Measurements from ENCODE around the gene TERF2IP. TPM values are rescaled to one million over a fixed set of nuclear protein-coding genes. Genes with fewer than 3 reads are reported as not detected.
A peak's percentile ranks its signal among the peaks of the same experiment; 100 is the strongest.

The TERF2IP gene
- polyA plus RNA-seq, 2 donors, result 23.1 to 27.6 TPM

DNA sequence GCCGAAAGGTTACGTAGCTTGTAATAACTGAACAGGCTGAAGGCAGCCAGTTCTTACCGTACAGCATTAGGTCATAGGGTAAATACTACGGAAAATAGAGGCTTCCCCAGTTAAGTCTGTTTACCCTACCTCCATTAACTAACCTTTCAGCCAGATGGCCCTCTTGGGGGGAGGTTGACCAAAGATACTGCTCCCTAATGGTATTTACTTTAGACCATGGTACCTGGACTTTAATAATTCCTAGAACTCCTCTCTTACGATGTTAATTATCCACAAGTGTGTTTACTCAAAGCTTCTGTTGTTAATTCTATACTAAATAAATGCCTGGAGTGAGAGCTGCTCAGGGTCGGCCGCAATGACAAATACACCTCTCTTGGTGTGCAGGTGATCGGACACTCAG lies 14.7 kb upstream of the TERF2IP start:
- Histone ChIP-seq H3K9me3 (ENCODE audit: control insufficient read depth in 2 of 2, insufficient read depth in 1 of 2, low read depth in 1 of 2, low read length in 1 of 2) (no peaks in the 10 kb centered on the region), H3K27ac (ENCODE audit: low read depth in 2 of 2, low read length in 1 of 2) (no peak overlapping the region), H3K4me3 (ENCODE audit: low read depth in 1 of 2, low read length in 2 of 2) (no peak overlapping the region), H3K36me3 (ENCODE audit: control insufficient read depth in 2 of 2, insufficient read depth in 2 of 2, low read length in 1 of 2) (peaks cover 28 to 42% of the 10 kb centered on the region in 2 donors), H3K4me1 (ENCODE audit: control insufficient read depth in 2 of 2, insufficient read depth in 2 of 2, low read length in 1 of 2) (no peaks in the 10 kb centered on the region), H3K27me3 (ENCODE audit: control insufficient read depth in 1 of 2, insufficient read depth in 2 of 2, low read length in 2 of 2) (no peaks in the 10 kb centered on the region)
- 81 to 88% methylated on average over 8 of the region's 8 CpGs for WGBS, 2 donors

DNA sequence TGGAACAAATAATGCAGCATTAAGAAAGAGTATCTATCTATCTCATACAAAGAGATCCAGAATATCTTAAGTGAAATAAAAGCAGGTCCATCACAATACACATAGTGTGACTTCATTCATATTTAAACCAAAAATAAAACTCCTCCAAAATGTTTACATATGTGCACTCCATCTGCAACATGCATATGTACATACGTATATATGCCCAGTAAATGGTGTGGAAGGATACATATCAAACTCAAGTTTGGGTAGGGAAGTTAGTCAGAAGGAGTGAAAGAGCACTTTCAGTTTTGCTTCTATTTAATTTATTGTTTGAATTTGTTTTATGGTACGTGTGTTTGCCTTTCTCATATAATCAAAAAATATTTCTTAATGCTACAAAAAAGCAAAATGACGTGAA lies 12.5 kb upstream of the TERF2IP start:
- 81 to 83% methylated on average over 3 of the region's 3 CpGs for WGBS, 2 donors

DNA sequence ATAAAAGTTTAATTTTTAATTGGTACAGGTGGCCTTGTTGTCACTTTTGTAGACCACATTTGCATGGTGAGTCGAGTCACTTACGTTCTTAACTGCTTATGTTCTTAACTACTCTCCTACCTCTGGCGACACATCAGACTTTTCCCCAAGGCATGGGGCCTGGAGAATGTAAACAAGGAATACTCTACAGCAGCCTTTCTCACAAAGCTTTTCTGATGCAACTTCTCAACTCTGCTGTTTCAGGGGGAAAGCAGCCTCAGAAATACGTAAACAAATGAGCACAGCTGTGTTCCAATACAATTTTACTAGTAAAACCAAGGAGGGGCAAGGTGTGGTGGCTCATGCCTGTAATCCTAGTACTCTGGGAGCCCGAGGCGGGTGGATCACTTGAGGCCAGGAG lies 7.0 kb upstream of the TERF2IP start:
- H3K4me1 ChIP-seq (ENCODE audit: control insufficient read depth in 2 of 2, insufficient read depth in 2 of 2, low read length in 1 of 2), result no peaks in the 10 kb centered on the region
- H3K4me3 ChIP-seq (ENCODE audit: low read depth in 1 of 2, low read length in 2 of 2), result no peak overlapping the region
- no peaks in the 10 kb centered on the region for H3K27me3 ChIP-seq (ENCODE audit: control insufficient read depth in 1 of 2, insufficient read depth in 2 of 2, low read length in 2 of 2)
- peaks cover 14 to 27% of the 10 kb centered on the region in 2 donors for H3K36me3 ChIP-seq (ENCODE audit: control insufficient read depth in 2 of 2, insufficient read depth in 2 of 2, low read length in 1 of 2)
- no peak overlapping the region for H3K27ac ChIP-seq (ENCODE audit: low read depth in 2 of 2, low read length in 1 of 2)
- no peaks in the 10 kb centered on the region for H3K9me3 ChIP-seq (ENCODE audit: control insufficient read depth in 2 of 2, insufficient read depth in 1 of 2, low read depth in 1 of 2, low read length in 1 of 2)
- 85 to 91% methylated on average over 6 of the region's 6 CpGs for WGBS, 2 donors

More for the DNA sequence above, 12.5 kb upstream of the TERF2IP start:
- Histone ChIP-seq H3K9me3 (ENCODE audit: control insufficient read depth in 2 of 2, insufficient read depth in 1 of 2, low read depth in 1 of 2, low read length in 1 of 2) (no peaks in the 10 kb centered on the region), H3K4me3 (ENCODE audit: low read depth in 1 of 2, low read length in 2 of 2) (no peak overlapping the region), H3K27ac (ENCODE audit: low read depth in 2 of 2, low read length in 1 of 2) (no peak overlapping the region), H3K36me3 (ENCODE audit: control insufficient read depth in 2 of 2, insufficient read depth in 2 of 2, low read length in 1 of 2) (peaks cover 20 to 31% of the 10 kb centered on the region in 2 donors), H3K27me3 (ENCODE audit: control insufficient read depth in 1 of 2, insufficient read depth in 2 of 2, low read length in 2 of 2) (no peaks in the 10 kb centered on the region), H3K4me1 (ENCODE audit: control insufficient read depth in 2 of 2, insufficient read depth in 2 of 2, low read length in 1 of 2) (no peaks in the 10 kb centered on the region)

DNA sequence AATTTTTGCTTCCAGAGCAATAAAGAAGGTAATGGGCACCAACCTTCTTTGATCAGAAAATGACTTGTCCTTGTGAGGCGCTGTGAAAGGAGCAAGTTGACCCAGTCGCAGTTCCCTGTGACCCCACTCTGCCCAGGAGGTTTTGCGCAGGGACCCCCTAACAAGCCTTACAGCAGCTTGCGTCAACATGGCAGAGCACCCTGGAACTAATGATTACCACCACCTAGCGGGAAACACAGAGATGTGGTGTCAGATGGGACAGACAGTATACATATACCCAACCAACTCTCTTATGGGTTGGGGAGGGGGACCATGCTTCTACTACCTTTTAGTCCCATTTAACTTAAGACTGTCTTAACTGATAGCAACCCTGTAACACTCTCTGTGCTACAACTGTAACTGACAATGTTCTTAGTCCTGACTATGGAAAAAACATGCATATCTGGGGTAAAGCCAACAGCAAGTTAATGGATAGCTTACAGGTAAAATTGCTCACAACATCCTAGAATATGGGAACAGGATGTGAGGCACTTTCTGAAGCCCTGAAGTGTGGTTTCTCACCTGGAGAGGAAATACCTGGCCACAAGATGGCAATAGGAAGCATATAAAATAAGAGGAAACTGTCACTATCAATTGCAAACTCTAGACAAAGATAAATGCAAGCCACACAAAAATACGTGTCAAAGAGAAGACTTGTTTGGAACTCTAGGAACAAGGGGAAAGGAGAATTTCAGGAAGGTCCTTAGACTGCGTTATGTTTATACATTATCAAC lies 3.1 kb upstream of the TERF2IP start:
- H3K36me3 ChIP-seq (ENCODE audit: control insufficient read depth in 2 of 2, insufficient read depth in 2 of 2, low read length in 1 of 2), result peaks cover 11 to 16% of the 10 kb centered on the region in 2 donors
- WGBS, 2 donors, result 80 to 88% methylated on average over 7 of the region's 7 CpGs

DNA sequence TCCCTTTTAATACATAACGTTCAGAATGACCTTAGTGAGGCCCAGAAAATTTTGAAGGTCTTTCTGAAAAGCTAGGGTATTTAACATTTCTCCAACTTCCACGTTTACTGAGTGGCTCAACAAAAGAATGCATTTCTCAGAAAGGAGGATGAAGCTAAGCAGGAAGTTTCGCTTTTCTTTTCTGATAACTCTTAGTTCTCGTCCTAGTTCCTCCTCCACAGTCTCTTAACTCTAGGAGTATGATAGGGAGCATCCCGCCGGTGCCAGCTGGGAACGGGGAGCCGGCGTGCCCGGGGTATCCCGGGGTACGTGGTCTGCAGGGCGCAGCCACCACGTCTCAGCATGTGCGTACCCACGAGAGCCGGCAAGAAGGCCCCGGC lies 471 bp upstream of the TERF2IP start:
- 0% methylated on average over 18 of the region's 18 CpGs for WGBS, 2 donors
- Histone ChIP-seq H3K27ac (ENCODE audit: low read depth in 2 of 2, low read length in 1 of 2) (peak overlapping the region; percentile 87 to 91), H3K4me1 (ENCODE audit: control insufficient read depth in 2 of 2, insufficient read depth in 2 of 2, low read length in 1 of 2) (peaks cover 0 to 6% of the 10 kb centered on the region in 2 donors)

More for the DNA sequence above, 3.1 kb upstream of the TERF2IP start:
- Histone ChIP-seq H3K9me3 (ENCODE audit: control insufficient read depth in 2 of 2, insufficient read depth in 1 of 2, low read depth in 1 of 2, low read length in 1 of 2) (no peaks in the 10 kb centered on the region), H3K4me3 (ENCODE audit: low read depth in 1 of 2, low read length in 2 of 2) (no peak overlapping the region), H3K27me3 (ENCODE audit: control insufficient read depth in 1 of 2, insufficient read depth in 2 of 2, low read length in 2 of 2) (no peaks in the 10 kb centered on the region), H3K4me1 (ENCODE audit: control insufficient read depth in 2 of 2, insufficient read depth in 2 of 2, low read length in 1 of 2) (peaks cover 0 to 6% of the 10 kb centered on the region in 2 donors), H3K27ac (ENCODE audit: low read depth in 2 of 2, low read length in 1 of 2) (no peak overlapping the region)

DNA sequence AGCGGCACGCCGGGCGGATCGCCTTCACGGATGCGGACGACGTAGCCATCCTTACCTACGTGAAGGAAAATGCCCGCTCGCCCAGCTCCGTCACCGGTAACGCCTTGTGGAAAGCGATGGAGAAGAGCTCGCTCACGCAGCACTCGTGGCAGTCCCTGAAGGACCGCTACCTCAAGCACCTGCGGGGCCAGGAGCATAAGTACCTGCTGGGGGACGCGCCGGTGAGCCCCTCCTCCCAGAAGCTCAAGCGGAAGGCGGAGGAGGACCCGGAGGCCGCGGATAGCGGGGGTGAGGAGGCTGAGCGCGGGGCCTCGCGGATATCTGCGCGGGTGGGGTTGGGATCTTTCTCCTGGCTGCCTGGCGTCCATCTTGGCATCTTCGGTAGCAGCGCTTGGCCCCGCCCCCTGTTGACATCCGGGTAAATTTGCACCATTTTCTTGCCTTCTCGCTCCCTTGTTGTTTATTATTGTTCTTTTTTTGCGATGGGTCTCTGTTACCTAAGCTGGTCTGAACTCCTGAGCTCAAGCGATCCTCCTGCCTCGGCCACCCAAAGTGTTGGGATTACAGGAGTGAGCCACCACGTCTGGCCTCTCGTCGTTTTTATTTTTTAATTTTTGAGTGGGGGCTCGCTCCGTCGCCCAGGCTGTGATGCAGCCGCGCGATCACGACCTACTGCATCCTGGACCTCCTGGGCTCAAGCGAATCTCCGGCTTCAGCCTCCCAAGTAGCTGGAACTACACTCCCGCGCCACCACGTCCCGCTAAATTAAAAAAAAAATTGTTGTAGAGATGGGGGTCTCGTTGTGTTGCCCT lies 898 bp downstream of the TERF2IP start:
- no peaks in the 10 kb centered on the region for H3K9me3 ChIP-seq (ENCODE audit: control insufficient read depth in 2 of 2, insufficient read depth in 1 of 2, low read depth in 1 of 2, low read length in 1 of 2)
- no peaks in the 10 kb centered on the region for H3K27me3 ChIP-seq (ENCODE audit: control insufficient read depth in 1 of 2, insufficient read depth in 2 of 2, low read length in 2 of 2)
- peaks cover 1 to 6% of the 10 kb centered on the region in 2 donors for H3K4me1 ChIP-seq (ENCODE audit: control insufficient read depth in 2 of 2, insufficient read depth in 2 of 2, low read length in 1 of 2)
- H3K36me3 ChIP-seq (ENCODE audit: control insufficient read depth in 2 of 2, insufficient read depth in 2 of 2, low read length in 1 of 2), result peaks cover 0 to 2% of the 10 kb centered on the region in 2 donors
- H3K4me3 ChIP-seq (ENCODE audit: low read depth in 1 of 2, low read length in 2 of 2), result peak overlapping the region; percentile 98 to 99
- 0 to 1% methylated on average over 60 to 62 of the region's 62 CpGs for WGBS, 2 donors
- H3K27ac ChIP-seq (ENCODE audit: low read depth in 2 of 2, low read length in 1 of 2), result peak overlapping the region; percentile 98 to 100

More for the DNA sequence above, 471 bp upstream of the TERF2IP start:
- H3K9me3 ChIP-seq (ENCODE audit: control insufficient read depth in 2 of 2, insufficient read depth in 1 of 2, low read depth in 1 of 2, low read length in 1 of 2), result no peaks in the 10 kb centered on the region
- H3K4me3 ChIP-seq (ENCODE audit: low read depth in 1 of 2, low read length in 2 of 2), result peak overlapping the region; percentile 98 to 99
- H3K36me3 ChIP-seq (ENCODE audit: control insufficient read depth in 2 of 2, insufficient read depth in 2 of 2, low read length in 1 of 2), result peaks cover 0 to 2% of the 10 kb centered on the region in 2 donors
- H3K27me3 ChIP-seq (ENCODE audit: control insufficient read depth in 1 of 2, insufficient read depth in 2 of 2, low read length in 2 of 2), result no peaks in the 10 kb centered on the region

DNA sequence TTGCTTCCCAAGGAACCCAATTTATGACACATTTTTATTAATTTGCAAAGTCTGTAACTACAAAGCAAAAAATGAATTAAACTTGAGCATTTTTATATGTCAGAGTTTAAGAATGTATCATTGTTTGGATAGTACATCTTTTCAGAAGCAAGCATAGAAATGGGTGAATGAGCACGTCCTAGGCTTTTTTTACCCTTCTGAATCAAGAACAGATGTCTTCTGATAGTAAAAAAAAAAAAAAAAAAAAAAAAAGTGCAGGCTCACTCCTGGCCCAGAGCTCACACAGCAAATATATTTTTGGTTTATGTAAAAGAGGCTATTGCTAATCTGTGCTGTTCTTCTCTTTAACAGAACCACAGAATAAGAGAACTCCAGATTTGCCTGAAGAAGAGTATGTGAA lies 6.3 kb downstream of the TERF2IP start:
- Histone ChIP-seq H3K27me3 (ENCODE audit: control insufficient read depth in 1 of 2, insufficient read depth in 2 of 2, low read length in 2 of 2) (no peaks in the 10 kb centered on the region), H3K4me1 (ENCODE audit: control insufficient read depth in 2 of 2, insufficient read depth in 2 of 2, low read length in 1 of 2) (peaks cover 0 to 3% of the 10 kb centered on the region in 2 donors), H3K27ac (ENCODE audit: low read depth in 2 of 2, low read length in 1 of 2) (no peak overlapping the region), H3K4me3 (ENCODE audit: low read depth in 1 of 2, low read length in 2 of 2) (no peak overlapping the region), H3K36me3 (ENCODE audit: control insufficient read depth in 2 of 2, insufficient read depth in 2 of 2, low read length in 1 of 2) (peaks cover 5 to 12% of the 10 kb centered on the region in 2 donors), H3K9me3 (ENCODE audit: control insufficient read depth in 2 of 2, insufficient read depth in 1 of 2, low read depth in 1 of 2, low read length in 1 of 2) (no peaks in the 10 kb centered on the region)
- WGBS, 2 donors, result 65 to 79% methylated on average over 1 of the region's 1 CpG

DNA sequence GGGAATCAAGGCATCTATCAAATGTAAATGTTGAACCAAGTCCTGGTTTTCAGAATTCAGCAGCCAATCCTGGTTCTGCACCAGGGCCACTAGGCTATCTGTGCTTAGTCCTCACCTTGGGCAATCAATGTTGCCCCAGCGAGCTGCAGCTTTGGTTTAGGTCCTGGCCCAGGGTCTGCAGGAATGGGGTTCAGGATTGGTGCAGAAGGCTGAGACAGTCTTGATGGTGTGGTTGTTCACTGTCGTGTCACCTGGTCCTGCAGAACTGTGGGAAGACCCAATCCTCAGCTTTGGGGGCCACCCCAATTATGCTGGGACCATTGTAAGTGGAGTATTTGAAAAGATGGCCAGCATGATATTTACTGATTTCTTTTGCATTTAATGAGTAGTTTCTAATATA lies 10.6 kb downstream of the TERF2IP start:
- no peak overlapping the region for H3K4me3 ChIP-seq (ENCODE audit: low read depth in 1 of 2, low read length in 2 of 2)
- 94 to 96% methylated on average over 2 of the region's 2 CpGs for WGBS, 2 donors
- H3K9me3 ChIP-seq (ENCODE audit: control insufficient read depth in 2 of 2, insufficient read depth in 1 of 2, low read depth in 1 of 2, low read length in 1 of 2), result no peaks in the 10 kb centered on the region
- H3K36me3 ChIP-seq (ENCODE audit: control insufficient read depth in 2 of 2, insufficient read depth in 2 of 2, low read length in 1 of 2), result peaks cover 5 to 12% of the 10 kb centered on the region in 2 donors
- H3K4me1 ChIP-seq (ENCODE audit: control insufficient read depth in 2 of 2, insufficient read depth in 2 of 2, low read length in 1 of 2), result peaks cover 0 to 9% of the 10 kb centered on the region in 2 donors
- no peaks in the 10 kb centered on the region for H3K27me3 ChIP-seq (ENCODE audit: control insufficient read depth in 1 of 2, insufficient read depth in 2 of 2, low read length in 2 of 2)
- H3K27ac ChIP-seq (ENCODE audit: low read depth in 2 of 2, low read length in 1 of 2), result no peak overlapping the region

DNA sequence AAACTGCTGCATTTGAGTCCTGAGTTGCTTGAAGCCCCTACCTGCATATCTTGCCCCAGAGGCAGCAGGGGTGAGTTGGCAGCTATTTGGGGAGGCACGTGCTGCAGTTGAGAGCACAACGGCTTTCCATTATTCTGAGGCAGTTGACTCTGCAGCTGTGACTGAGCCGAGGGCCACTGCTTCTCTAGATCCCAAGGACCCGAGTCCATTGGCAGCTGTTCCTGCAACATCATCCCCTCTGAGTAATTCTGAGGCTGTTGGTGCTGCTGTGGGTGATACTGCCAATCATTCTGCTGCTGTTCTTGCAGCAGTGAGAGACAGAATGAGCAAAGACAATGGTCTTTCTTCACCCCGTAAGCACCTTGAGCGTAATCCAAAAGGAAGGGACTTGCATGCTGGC lies 12.7 kb downstream of the TERF2IP start:
- Histone ChIP-seq H3K9me3 (ENCODE audit: control insufficient read depth in 2 of 2, insufficient read depth in 1 of 2, low read depth in 1 of 2, low read length in 1 of 2) (no peaks in the 10 kb centered on the region), H3K27me3 (ENCODE audit: control insufficient read depth in 1 of 2, insufficient read depth in 2 of 2, low read length in 2 of 2) (no peaks in the 10 kb centered on the region), H3K4me3 (ENCODE audit: low read depth in 1 of 2, low read length in 2 of 2) (no peak overlapping the region), H3K36me3 (ENCODE audit: control insufficient read depth in 2 of 2, insufficient read depth in 2 of 2, low read length in 1 of 2) (peaks cover 5 to 11% of the 10 kb centered on the region in 2 donors), H3K27ac (ENCODE audit: low read depth in 2 of 2, low read length in 1 of 2) (no peak overlapping the region), H3K4me1 (ENCODE audit: control insufficient read depth in 2 of 2, insufficient read depth in 2 of 2, low read length in 1 of 2) (peaks cover 0 to 5% of the 10 kb centered on the region in 2 donors)
- WGBS, 2 donors, result 90 to 94% methylated on average over 6 of the region's 6 CpGs

Data from esophagus (tissue), 2 donors.